Hepatic stellate cell (primary cell): ENCODE measurements around the gene SOX5.
A peak's percentile ranks its signal among the peaks of the same experiment; 100 is the strongest.
"Not testable (repeated sequence)": the region's sequence is repeated elsewhere in the genome, so short reads cannot be mapped to it uniquely, and the experiment has no call there.

Experiments
- DNase-seq: peaks from one replicate; pipeline ENCODE4 v3.0.0; 2011; ENCODE audit warnings: low spot score

The SOX5 gene

DNA sequence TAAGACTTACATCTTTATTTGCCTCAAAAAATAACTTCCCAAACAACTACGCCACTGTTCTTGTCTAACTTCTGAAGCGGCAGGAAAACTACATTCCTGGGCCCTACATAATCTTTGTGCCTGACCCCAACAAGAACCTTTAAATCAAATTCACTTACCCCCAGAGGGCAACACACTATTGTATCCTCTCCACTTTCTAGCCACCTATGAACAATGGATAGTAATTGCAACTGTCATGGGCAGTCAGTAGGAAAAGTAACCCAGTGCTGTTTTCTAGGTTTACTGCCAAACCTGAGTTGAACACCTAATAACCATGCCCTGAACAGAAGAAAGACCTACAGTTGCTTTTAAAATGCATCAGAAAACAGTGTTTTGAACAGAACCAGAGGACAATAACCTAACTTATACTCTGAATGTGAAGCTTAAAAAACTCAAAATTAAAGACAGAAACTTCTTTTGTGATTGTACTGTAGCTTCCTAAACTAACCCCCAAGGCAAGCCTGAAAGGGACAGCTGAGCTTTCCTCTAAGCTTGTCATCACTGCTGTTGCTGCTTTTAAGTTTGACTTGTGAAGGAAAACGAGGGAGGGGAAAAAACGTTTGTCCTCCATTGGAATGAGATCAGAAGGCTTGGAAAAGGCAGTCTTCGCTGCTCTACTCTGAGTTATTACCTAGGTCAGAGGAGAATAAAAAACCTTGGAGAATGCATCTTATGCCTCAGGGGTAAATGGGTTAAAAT, 195.7 kb downstream of the SOX5 start:
- DNase-seq = no peak

DNA sequence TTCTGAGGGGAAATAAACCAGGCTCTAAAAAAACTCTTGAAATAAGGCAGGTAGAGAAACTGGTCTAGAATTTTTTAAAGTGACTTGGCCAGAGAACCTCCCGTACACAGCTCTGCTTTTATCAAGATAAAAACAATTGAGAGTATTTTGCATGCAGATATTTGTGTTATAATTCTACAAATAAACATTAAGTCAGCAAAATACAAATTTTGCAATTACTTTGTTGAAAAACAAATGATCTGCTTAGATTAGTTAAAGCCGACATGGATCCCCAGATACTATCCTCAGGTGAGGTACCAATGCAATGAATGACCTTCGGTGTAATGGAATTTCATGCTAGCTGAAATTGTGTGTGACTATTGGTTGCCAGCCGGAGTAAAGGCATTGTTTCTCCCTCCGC, 197.2 kb downstream of the SOX5 start:
- DNase-seq = no peak

DNA sequence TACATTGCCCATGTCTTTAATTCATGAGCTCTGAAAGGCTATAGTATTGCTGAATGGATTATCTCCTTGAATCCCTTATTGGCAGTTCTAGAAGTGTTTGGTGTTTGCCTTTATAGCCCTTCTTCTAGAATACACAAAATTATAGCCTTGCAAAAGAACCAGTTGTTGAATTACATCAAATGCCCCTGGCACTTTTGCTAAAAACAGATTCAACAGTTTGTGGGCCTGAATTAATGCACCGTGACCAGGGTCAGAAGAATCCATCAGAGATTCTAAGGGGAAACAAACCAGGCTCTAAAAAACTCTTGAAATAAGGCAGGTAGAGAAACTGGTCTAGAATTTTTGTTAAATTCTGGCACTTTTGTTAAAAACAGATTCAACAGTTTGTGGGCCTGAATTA, 197.8 kb downstream of the SOX5 start:
- no peak for DNase-seq

DNA sequence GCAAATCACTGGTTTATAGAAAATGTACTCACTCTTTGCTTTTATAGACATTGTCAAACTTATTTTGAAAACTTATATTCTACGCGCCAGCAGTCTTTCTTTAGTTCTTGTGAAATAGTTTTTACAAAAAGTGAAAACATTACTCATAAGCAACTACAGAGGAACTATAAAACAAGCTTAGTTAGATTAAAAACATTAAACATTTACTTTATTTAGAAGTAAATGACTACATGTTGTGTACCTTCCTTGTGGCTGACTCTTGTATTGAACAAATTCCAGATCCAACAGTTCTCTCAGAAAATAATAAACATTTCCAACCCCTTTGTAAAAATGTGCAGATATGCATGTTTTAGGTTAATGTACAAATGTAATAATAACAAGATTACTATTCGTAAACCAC, 198.5 kb downstream of the SOX5 start:
- DNase-seq = no peak

DNA sequence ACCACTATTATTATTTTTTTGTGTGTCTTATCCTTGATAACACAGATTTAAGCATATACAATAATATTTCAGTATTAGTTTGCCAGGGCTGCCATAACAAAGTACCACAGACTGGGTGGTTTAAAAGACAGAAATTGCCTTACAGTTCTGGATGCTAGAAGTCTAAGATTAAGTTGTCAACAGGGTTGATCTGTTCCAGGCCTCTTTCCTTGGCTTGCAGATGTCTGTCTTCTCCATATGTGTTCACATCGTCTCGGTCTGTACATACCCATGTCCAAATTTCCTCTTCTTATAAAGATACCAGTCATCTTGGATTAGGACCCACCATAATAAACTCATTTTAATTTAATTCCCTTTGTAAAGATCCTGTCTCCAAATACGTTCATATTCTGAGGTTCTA, 204.8 kb downstream of the SOX5 start:
- no peak for DNase-seq

DNA sequence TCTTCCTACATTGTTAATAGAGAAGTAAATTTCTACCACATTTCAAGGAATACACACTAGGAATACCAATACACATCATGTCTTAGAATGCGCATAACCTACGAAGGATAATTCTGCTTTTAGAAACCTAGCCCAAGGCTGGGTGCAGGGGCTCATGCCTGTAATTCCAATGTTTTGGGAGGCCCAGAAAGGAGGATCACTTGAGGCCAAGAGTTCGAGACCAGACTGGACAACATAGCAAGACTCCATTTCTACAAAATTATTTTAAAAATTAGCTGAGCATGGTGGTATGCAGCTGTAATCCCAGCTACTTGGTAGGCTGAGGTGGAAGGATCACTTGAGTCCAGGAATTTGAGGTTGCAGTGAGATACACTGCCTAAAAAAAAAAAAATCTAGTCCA, 206.9 kb downstream of the SOX5 start:
- DNase-seq = no peak

DNA sequence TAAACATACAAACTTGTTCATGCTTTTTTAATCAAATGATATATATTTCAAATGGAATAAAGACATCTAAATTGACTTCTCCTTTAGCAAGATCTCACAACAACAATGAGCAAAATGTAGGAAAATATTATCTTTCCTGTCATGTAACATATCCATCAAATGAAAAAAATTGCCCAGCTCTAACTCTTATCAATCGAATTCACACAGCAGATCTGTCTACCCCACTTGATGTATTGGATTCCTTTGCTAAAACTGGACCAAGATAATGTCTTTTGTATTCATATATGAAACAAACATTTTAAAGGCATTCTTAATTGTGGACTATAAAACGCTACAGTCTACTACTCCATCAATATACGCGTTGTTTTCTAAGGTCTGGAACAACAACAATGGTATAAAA, 218.0 kb downstream of the SOX5 start:
- no peak for DNase-seq

DNA sequence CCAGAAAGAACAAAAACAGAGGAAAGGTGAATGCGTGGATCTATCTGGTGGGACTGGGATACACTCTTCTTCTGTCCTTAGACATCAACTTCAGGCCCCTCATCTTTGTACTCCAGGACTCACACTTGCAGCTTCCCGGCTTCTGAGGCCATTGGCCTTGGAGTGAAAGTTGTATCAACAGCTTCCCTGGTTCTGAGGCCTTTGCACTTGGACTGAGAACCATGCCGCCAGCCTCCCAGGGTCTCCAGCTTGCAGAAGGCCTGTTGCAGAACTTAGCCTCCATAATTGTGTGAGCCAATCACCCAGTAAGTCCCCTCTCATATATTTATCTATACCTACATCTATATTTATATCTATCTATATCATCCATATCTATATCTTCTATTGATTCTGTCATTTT, 218.4 kb downstream of the SOX5 start:
- DNase-seq = no peak

DNA sequence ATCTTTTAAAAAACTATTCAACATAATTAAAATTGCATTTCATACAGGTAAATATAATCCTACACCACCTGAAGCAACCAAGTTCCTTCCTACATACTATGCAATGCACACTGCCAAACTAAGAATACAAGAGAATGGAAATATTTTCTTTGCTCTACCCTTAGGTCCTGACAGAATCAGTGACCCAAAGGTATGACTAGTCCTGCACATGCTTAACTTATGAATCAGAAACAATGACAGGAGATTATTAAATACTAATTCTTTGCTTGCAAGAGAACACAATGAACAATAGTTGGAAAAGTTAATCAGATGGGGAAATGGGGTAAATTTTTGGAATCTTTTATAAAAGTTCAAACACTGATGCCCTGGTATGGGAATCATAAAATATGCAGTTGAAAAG, 220.1 kb downstream of the SOX5 start:
- peak; percentile 3 for DNase-seq

DNA sequence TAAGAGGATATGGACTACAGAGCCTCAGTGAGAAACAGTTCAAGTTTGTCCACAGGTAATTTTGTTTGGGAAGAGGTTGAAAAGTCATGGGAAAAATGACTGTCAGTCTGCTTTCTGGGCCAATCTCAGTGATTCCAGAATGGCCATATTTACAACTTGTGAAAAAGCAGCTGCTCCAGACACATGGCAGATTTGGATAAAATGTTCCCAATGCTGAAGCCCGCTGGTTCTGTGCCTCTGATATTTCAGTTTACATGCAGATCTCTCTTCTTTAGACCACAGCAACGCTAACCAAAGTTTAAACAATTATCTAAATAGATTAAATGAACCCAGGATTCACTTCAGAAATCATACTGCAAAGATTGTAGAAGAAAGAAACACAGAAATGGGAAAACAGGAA, 222.8 kb downstream of the SOX5 start:
- no peak for DNase-seq

DNA sequence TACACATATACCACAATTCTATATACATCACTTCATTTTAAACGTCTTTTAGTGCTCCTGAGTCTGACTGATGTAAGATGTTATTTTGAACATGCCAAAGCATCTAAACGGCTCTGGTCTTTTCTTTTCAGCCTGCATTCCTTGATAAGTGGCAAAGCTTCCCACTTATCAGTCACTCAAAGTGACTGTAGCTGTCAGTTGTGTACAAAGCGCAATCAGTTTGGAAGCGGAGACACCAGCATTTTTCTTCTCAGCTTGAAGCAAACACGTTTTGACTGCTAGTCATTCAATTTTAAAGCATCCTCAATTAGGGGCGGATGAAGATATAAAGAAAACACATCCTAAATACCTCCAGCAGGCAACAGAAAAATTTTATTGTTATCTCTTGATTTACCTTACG, 226.8 kb downstream of the SOX5 start:
- DNase-seq = no peak

DNA sequence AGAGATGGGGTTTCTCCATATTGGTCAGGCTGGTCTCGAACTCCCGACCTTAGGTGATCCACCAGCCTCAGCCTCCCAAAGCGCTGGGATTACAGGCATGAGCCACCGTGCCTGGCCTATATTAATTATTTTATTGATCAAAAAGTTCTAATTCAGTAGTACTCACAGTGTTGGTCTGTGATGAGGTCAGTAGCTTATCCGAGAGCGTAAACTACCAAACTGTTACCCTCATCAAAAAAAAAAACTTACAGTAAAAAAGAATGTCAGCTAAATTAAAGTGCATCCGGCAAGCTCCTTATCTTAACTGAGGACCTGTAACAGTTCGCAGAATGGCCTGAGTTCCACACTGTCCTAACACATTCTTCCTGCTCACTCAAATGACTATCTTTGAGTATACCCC, 228.2 kb downstream of the SOX5 start:
- no peak for DNase-seq

DNA sequence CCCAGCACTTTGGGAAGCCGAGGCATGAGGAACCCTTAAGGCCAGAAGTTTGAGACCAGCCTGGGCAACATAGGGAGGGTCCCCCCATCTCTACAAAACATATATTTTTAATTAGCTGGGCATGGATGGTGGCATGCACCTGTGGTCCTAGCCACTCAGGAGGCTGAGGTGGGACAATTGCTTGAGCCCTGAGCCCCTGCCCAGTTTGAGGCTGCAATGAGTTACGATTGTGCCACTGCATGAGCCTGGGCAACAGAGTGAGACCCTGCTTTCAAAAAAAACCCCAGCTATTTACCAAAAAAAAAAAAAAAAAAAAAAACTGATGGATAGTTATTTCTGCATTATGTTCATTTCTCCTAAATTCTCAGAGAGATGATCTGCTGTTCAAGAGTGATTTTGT, 230.0 kb downstream of the SOX5 start:
- DNase-seq = no peak

DNA sequence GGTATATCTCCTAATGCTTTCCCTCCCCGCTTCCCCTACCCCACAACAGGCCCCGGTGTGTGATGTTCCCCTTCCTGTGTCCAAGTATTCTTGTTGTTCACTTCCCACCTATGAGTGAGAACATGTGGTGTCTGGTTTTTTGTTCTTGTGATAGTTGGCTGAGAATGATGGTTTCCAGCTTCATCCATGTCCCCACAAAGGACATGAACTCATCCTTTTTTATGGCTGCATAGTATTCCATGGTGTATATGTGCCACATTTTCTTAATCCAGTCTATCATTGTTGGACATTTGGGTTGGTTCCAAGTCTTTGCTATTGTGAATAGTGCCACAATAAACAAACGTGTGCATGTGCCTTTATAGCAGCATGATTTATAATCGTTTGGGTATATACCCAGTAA, 239.1 kb downstream of the SOX5 start:
- DNase-seq = not testable (repeated sequence)

DNA sequence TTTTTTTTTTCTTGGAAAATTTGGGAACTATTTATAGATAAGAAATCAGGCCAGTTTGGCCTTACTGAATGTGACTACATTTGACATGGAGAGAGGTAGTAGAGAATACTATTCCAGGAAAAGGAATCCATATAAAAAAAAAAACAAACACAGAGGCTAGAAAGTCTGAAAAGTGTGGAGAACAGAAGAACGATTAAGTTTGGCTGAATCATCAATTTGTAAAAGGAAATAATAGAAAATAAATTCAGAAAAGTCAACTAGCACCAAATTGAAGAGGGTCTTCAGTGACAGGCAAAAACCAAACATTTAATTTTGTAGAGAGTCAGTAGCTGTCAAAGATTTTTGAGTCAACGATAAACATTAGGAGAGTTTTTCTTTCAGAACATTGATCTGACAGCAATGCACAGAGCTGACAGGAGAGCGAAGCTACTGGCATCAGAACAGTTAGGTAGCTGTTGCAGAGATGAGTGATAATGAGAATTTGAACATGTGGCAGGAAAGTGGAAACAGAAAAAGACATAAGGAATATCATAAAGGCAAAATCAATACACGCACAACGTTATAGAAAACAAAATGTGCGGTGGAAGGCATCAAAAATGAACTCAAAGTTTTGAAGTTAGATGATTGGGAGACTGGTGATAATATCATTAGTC, 241.2 kb downstream of the SOX5 start:
- DNase-seq = no peak

DNA sequence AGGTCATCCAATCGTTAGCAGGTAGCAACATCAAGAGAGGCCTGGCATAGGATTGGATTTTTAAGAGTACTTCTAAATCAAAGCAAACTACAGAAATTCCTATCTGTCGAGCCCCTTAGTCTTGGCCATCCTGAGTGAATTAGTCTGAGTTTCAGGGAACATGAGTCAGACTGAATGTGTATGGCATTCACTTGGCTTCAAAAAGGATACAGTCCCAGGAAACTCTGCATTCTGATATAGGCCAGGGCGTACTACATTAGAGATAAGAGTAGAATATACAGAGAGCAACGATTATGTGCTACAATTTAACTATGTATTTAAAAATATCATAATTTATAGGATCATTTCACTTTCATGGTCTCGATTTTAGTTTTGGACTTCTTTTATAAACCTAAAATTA, 242.2 kb downstream of the SOX5 start:
- DNase-seq = no peak

DNA sequence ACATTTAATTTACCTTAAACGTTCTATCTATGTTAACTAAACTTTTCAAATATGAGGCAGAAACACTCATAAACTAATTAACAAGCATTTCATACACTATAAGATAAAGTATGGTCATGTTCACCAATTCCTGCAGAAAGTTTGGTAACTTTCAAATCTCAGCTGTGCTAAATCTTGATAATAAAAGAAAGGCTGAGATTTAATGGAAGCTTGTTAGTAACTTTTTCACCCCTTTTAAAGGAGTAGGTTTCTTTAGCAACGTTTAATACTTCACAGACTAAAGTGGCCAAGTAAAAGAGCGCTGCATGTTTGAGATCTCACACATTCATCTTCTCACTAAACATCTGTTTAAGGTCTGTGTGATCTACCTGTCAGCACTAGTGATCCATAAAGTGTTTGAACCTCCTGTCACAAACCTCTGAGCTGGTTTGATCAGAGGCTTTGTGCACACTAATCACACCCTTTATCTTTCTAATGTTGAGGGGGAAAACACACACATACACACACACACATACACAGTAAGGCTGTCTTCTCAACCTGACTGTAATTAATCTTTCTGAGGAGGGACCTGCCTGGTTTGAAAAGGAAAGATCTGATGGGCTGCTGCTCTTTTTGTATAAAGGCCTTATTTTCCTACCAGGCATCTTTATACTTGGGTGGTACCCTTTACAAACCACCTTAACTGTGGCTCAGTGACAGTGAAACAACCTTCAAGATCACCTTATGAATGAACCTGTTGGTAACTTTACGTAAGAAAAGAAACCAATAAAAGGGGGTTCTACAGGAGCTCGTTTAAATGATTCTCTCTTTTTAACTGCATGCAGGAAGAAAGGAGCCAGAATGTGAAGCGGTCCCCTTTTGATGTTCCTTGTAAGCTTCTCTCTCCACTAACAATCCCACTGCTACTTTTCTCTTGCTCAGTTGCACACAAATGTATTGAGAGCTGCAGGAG, 244.2 kb downstream of the SOX5 start:
- DNase-seq = no peak

DNA sequence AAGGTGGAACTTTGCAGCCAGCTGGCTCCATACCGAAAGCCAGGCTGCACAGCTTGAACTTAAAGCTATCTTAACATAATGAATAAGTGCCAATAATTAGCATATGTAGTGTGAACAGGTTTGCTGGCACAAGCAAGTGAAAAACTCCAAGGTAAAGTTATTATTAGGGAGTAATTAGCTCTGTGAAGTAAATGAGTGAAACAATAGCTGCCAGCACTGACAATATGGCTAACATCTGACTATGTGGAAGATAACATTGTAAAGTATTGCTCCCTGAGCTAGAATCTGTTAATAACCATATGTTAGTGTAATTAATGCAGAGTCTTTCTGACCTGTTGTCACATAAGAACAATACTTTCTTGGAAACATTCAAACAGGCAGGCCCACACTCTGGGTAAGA, 246.4 kb downstream of the SOX5 start:
- no peak for DNase-seq

DNA sequence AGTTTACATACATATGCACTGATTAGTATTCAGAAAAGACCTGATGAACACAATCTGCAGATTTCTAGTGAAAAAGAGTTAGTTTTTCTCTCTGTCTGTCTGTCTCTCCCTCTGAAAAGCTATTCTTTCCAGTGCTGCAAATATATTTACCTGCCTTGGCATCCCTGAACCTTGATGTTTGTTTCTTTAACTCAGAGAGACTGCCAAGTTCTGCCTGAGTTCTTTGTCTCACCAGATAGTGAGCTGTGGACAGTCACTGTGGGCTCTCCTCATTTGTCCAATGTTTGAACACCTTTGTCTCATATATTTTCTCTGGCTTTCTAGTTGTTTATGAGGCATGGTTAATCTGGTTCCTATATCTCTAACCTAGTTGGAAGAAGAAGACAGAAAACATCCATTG, 250.4 kb downstream of the SOX5 start:
- DNase-seq = no peak

DNA sequence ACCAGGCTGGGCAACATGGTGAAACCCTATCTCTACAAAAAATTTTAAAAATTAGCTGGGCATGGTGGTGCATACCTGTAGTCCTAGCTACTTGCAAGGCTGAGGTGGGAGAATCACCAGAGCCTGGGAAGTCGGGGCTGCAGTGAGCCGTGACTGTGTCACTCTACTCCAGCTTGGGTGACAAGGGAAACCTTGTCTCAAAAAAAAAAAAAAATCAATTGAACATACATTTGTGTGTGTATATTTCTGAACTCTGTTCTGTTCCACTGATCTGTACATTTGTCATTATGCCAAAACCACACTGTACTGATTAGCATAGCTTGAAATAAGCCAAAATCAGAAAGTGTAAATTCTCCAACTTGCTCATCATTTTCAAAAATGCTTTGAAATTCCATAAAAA, 254.6 kb downstream of the SOX5 start:
- DNase-seq = no peak

DNA sequence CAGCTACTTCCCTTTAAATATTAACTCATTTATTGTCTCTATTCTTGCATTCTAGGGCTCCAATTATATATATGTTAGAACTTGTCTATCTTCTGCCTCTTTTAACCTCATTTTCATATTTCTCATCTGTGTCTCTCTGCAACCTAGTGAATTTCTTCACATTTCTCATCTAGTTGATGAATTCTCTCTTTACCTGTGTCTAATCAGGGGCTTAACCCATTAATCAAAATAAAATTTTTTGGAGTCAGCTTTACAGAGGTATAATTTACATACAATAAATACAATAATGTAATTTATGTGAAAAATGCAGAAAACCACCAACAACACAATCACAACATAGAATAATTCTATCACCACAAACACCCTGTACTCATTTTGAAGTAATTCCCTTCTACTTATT, 255.2 kb downstream of the SOX5 start:
- DNase-seq = no peak

DNA sequence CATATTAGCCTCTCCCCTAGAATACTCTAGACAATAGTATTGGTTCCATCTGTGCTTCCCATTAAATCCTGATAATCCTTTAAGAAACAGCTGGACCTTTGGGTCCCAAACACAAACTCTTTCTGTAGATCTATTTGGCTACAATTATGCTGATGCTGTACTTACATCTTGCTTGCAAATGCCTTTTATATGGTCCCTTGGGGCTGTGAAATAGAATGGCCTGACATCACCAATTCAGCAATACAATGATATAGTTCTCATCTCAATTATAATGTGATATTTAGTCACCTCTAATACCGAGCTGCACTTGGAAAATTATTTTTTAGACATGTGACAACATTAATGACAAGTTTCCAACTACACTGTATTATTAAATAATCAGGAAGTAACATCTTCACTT, 261.5 kb downstream of the SOX5 start:
- DNase-seq = no peak

DNA sequence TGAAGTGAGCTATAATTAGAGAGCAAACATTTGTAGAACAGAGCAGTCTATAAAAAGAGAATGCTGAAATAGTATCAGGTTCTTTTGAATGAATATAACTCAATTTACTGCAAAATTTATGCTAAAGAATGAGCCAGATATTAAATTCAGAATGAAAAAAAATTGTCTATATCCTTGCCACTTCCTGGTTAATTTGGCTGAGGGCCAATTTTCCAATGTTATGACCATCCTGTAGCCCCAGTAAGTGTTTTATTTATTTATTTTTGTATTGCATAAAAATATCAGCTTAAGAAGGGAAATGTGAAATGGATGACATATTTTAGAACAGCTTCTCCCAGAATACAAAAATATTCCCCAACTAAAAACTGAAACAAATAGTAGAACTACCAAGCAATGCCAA, 263.4 kb downstream of the SOX5 start:
- DNase-seq = no peak
